Activated CD4-positive, alpha-beta T cell treated with anti-CD3 and anti-CD28 coated beads for 4 hours (primary cell): ENCODE measurements around the gene OR1L8.
"Not testable (repeated sequence)": the region's sequence is repeated elsewhere in the genome, so short reads cannot be mapped to it uniquely, and the experiment has no call there.

ENCODE experiments used
- DNase-seq, 2 donors: peaks; one replicate each; pipeline ENCODE4 v3.0.0-alpha.2; 2020

OR1L8 gene

GRCh38 chr9:122583284-122583683, at the start of gene OR1L8:
Gene OR1L8, minus strand, starts transcription at chr9:122583384. Its CDS starts 14,907 bp downstream, at chr9:122568477.
- DNase-seq = not testable (repeated sequence)

GRCh38 chr9:122619996-122620395, 36.8 kb upstream of the OR1L8 start:
- DNase-seq = no peak

- DNase-seq = no peak
These were observed 31.2 kb upstream of the OR1L8 start, which contains the start of gene OR1Q1 for GRCh38 chr9:122614362-122614761. Gene OR1Q1, plus strand, starts transcription at chr9:122614738. Its CDS starts 0 bp downstream, at chr9:122614738.

- no peak for DNase-seq
These were observed 26.6 kb upstream of the OR1L8 start for GRCh38 chr9:122609804-122610203.

GRCh38 chr9:122606587-122606986, 23.4 kb upstream of the OR1L8 start:
- no peak for DNase-seq

GRCh38 chr9:122605691-122606090, 22.5 kb upstream of the OR1L8 start:
- no peak for DNase-seq

GRCh38 chr9:122580360-122580759, 2.8 kb downstream of the OR1L8 start:
- no peak for DNase-seq

GRCh38 chr9:122579874-122580273, 3.3 kb downstream of the OR1L8 start:
- no peak for DNase-seq

GRCh38 chr9:122572456-122572855, 10.7 kb downstream of the OR1L8 start:
- no peak for DNase-seq

GRCh38 chr9:122567901-122568300, 15.3 kb downstream of the OR1L8 start:
- no peak for DNase-seq

- no peak for DNase-seq
These were observed 20.9 kb downstream of the OR1L8 start for GRCh38 chr9:122562134-122562760.

- no peak for DNase-seq
These were observed 21.7 kb downstream of the OR1L8 start for GRCh38 chr9:122561446-122561845.

GRCh38 chr9:122552812-122553211, 30.4 kb downstream of the OR1L8 start, which contains the start of gene OR1N2:
Gene OR1N2, plus strand, starts transcription at chr9:122553112. Its CDS starts 100 bp downstream, at chr9:122553212.
- no peak for DNase-seq

- no peak for DNase-seq
These were observed 31.8 kb downstream of the OR1L8 start for GRCh38 chr9:122551371-122551770.

GRCh38 chr9:122546196-122546595, 37.0 kb downstream of the OR1L8 start:
- no peak for DNase-seq

GRCh38 chr9:122538757-122539156, 44.4 kb downstream of the OR1L8 start:
- no peak for DNase-seq

GRCh38 chr9:122537066-122537465, 46.1 kb downstream of the OR1L8 start:
- not testable (repeated sequence) for DNase-seq

- DNase-seq = no peak
These were observed 47.0 kb downstream of the OR1L8 start for GRCh38 chr9:122536134-122536533.

GRCh38 chr9:122531157-122531556, 52.0 kb downstream of the OR1L8 start:
- DNase-seq = not testable (repeated sequence)

- DNase-seq = no peak
These were observed 56.0 kb downstream of the OR1L8 start, which contains the start of gene OR1N1 for GRCh38 chr9:122527193-122527592. Gene OR1N1, minus strand, starts transcription at chr9:122527293. Its CDS starts 0 bp downstream, at chr9:122527293.

- DNase-seq = no peak
These were observed 56.6 kb downstream of the OR1L8 start for GRCh38 chr9:122526602-122527001.

- DNase-seq = no peak
These were observed 63.8 kb downstream of the OR1L8 start for GRCh38 chr9:122519376-122519775.

GRCh38 chr9:122518841-122519240, 64.3 kb downstream of the OR1L8 start, which contains the start of gene OR1J4:
Gene OR1J4, plus strand, starts transcription at chr9:122519141. Its CDS starts 0 bp downstream, at chr9:122519141.
- no peak for DNase-seq

GRCh38 chr9:122518226-122518625, 65.0 kb downstream of the OR1L8 start:
- no peak for DNase-seq
